Activated CD8-positive, alpha-beta memory T cell treated with anti-CD3 and anti-CD28 coated beads for 36 hours (primary cell): Measurements from ENCODE around the gene CD209. TPM values are rescaled to one million over a fixed set of nuclear protein-coding genes. Genes with fewer than 3 reads are reported as not detected.

ENCODE experiments used
- CTCF ChIA-PET: fragments of 350-600 bp; sonication (Branson Sonifier 250); formaldehyde crosslinking; loops from one replicate; lab custom pipeline; 2021; ENCODE audit warnings: antibody characterized with exemption; lab: Charles Lee
- POLR2A ChIA-PET: fragments of 350-600 bp; sonication (Branson Sonifier 250); formaldehyde crosslinking; loops from one replicate; lab custom pipeline; 2021; ENCODE audit warnings: antibody characterized with exemption; lab: Charles Lee
- total RNA-seq, 2 experiments: library from RNA; stranded (reverse); gene quantifications; one replicate each; pipeline ENCODE4 v1.2.3, GENCODE V29; 2021

Gene CD209
- total RNA-seq, 2 experiments from 2014 or later: not detected

- CTCF ChIA-PET: interaction anchor here (1.1 to 1.5 kb wide), 2 partner anchors 58 to 175 kb away, joined by 4 read pairs; no protein-coding TSS in a partner anchor
- POLR2A ChIA-PET: no interaction called here
Observed at GRCh38 chr19:7743425-7743841, 3.9 kb downstream of the CD209 start.

GRCh38 chr19:7742991-7743390, 4.3 kb downstream of the CD209 start:
- ChIA-PET POLR2A (no interaction called here), CTCF (interaction anchor here (0.6 to 1.1 kb wide), 2 partner anchors 77 to 175 kb away, joined by 4 read pairs; no protein-coding TSS in a partner anchor)

GRCh38 chr19:7742575-7742974, 4.8 kb downstream of the CD209 start:
- ChIA-PET POLR2A (no interaction called here), CTCF (interaction anchor here (0.6 kb wide), 1 partner anchor 77 kb away, joined by 4 read pairs; no protein-coding TSS in a partner anchor)

- POLR2A ChIA-PET: no interaction called here
Observed at GRCh38 chr19:7740682-7741054, 6.7 kb downstream of the CD209 start.

GRCh38 chr19:7739801-7740681, 7.3 kb downstream of the CD209 start:
- CTCF ChIA-PET: no interaction called here
- POLR2A ChIA-PET: no interaction called here

More at GRCh38 chr19:7740682-7741054, 6.7 kb downstream of the CD209 start:
- CTCF ChIA-PET: no interaction called here

- ChIA-PET POLR2A (no interaction called here), CTCF (interaction anchor here (1.3 kb wide), 1 partner anchor 59 kb away, joined by 5 read pairs; the partner anchor contains the start of gene TRAPPC5)
Observed at GRCh38 chr19:7739211-7739755, 8.1 kb downstream of the CD209 start.

GRCh38 chr19:7738023-7738422, 9.3 kb downstream of the CD209 start:
- ChIA-PET POLR2A (interaction anchor here (0.7 to 0.8 kb wide), 2 partner anchors 135 to 582 kb away, joined by 3 to 4 read pairs; no protein-coding TSS in a partner anchor), CTCF (interaction anchor here (1.1 to 1.3 kb wide), 2 partner anchors 15 to 57 kb away, joined by 3 to 5 read pairs; partner anchors contain the start of gene TRAPPC5)

- CTCF ChIA-PET: no interaction called here
- POLR2A ChIA-PET: interaction anchor here (0.7 kb wide), 1 partner anchor 583 kb away, joined by 3 read pairs; no protein-coding TSS in a partner anchor
Observed at GRCh38 chr19:7737215-7737614, 10.1 kb downstream of the CD209 start.

- POLR2A ChIA-PET: interaction anchor here (0.6 kb wide), 1 partner anchor 1255 kb away, joined by 4 read pairs; no protein-coding TSS in a partner anchor
- CTCF ChIA-PET: interaction anchor here (1.2 to 1.3 kb wide), 2 partner anchors 39 to 40 kb away, joined by 3 read pairs; no protein-coding TSS in a partner anchor
Observed at GRCh38 chr19:7736148-7736547, 11.2 kb downstream of the CD209 start.

GRCh38 chr19:7734220-7735203, 12.8 kb downstream of the CD209 start:
- POLR2A ChIA-PET: no interaction called here
- CTCF ChIA-PET: interaction anchor here (1.3 kb wide), 1 partner anchor 37 kb away, joined by 3 read pairs; no protein-coding TSS in a partner anchor

- CTCF ChIA-PET: no interaction called here
- POLR2A ChIA-PET: no interaction called here
Observed at GRCh38 chr19:7733376-7733775, 14.0 kb downstream of the CD209 start.

GRCh38 chr19:7732045-7732444, 15.3 kb downstream of the CD209 start, which contains the start of gene CLEC4G:
CLEC4G (minus strand) TSS chr19:7732110; CDS start chr19:7732102, 8 bp downstream.
- ChIA-PET CTCF (no interaction called here), POLR2A (no interaction called here)

- POLR2A ChIA-PET: no interaction called here
- CTCF ChIA-PET: no interaction called here
Observed at GRCh38 chr19:7731615-7732014, 15.7 kb downstream of the CD209 start.

- ChIA-PET CTCF (no interaction called here), POLR2A (no interaction called here)
Observed at GRCh38 chr19:7731218-7731595, 16.1 kb downstream of the CD209 start.

GRCh38 chr19:7730286-7731217, 16.8 kb downstream of the CD209 start:
- CTCF ChIA-PET: no interaction called here
- POLR2A ChIA-PET: no interaction called here

GRCh38 chr19:7729831-7730285, 17.5 kb downstream of the CD209 start:
- POLR2A ChIA-PET: no interaction called here
- CTCF ChIA-PET: no interaction called here

- POLR2A ChIA-PET: no interaction called here
- CTCF ChIA-PET: no interaction called here
Observed at GRCh38 chr19:7729211-7729610, 18.1 kb downstream of the CD209 start.

GRCh38 chr19:7725791-7726190, 21.5 kb downstream of the CD209 start:
- ChIA-PET POLR2A (no interaction called here), CTCF (no interaction called here)
